Measurements from ENCODE around the gene C4orf54.

The C4orf54 gene

DNA sequence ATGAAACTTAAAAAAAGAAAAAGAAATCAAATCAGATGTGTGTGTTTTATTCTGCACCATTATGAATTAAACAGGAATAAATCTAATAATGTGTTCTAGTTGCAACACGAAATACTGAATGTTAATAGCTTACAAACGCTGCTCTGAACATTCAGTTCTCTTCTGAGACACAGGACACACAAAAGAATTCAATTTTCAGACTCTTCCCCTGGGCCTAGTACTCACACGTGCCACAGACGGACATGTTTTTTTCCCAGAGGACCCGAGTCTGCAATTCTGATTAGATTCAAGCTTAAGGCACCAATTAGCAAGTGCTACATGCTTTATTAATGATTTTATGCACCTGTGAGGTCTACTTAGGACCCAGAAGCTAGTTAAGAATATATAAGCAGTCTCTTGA, 20.5 kb downstream of the C4orf54 start:
- TF ChIP-seq, protein P1, sequence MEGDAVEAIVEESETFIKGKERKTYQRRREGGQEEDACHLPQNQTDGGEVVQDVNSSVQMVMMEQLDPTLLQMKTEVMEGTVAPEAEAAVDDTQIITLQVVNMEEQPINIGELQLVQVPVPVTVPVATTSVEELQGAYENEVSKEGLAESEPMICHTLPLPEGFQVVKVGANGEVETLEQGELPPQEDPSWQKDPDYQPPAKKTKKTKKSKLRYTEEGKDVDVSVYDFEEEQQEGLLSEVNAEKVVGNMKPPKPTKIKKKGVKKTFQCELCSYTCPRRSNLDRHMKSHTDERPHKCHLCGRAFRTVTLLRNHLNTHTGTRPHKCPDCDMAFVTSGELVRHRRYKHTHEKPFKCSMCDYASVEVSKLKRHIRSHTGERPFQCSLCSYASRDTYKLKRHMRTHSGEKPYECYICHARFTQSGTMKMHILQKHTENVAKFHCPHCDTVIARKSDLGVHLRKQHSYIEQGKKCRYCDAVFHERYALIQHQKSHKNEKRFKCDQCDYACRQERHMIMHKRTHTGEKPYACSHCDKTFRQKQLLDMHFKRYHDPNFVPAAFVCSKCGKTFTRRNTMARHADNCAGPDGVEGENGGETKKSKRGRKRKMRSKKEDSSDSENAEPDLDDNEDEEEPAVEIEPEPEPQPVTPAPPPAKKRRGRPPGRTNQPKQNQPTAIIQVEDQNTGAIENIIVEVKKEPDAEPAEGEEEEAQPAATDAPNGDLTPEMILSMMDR (IDR thresholded peaks at IDR 0.05; ENCODE audit: low read depth, low read length) = no peak
- H3K4me3 ChIP-seq (ENCODE audit: low read depth, low read length) = no peak overlapping the region

- no peak overlapping the region for H3K4me3 ChIP-seq (ENCODE audit: low read depth, low read length)
- TF ChIP-seq, protein P1 (IDR thresholded peaks at IDR 0.05; ENCODE audit: low read depth, low read length) = no peak
Observed at GRCh38 chr4:99636422-99636821, 21.2 kb downstream of the C4orf54 start.

DNA sequence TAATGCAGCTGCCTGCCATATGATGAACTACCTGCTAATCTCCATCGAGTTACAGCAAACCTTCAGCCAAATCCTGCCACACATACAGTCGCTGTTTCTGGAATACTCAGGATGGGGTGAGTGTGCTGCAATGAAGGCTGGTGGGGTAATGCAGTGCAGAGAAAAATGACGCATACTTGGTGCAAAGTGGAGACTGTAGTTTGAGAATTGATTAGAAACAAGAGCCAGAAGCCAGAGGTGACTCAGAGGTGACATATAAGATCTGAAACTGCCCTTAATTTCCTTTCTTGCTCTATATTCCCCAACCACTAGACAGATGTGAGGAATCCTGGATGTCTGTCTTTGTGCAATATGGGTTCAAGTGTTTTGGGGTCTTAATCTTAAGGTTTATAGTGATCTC, 22.0 kb downstream of the C4orf54 start:
- TF ChIP-seq, protein P1 (IDR thresholded peaks at IDR 0.05; ENCODE audit: low read depth, low read length) = no peak
- no peak overlapping the region for H3K4me3 ChIP-seq (ENCODE audit: low read depth, low read length)

DNA sequence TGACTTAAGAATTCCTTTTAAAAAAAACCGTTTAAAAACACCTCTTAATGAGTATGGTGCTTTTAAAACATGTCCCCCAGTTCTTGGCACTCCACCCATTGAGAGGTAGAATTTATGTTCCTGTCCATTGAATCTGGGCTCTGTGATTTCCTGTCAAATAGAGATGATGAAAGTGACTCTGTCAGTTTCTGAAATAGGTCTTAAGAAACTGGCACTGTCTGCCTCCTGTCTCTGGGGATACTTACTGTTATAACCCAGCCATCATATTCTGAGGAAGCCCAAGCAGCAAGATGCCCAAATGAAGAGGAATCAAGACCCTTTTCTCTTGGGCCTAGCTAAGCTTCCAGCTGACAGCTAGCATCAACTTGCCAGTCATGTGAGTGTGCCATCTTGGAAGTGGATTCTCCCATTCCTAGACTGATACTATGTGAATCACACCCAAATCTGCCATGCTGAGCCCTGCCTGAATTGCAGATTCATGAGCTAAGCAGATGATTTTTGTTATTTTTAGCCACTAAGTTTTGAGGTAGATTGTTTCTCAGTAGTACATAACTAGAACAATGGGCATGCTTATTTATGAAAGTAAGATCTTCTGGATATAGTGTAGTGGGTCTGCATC, 22.8 kb downstream of the C4orf54 start:
- no peak overlapping the region for H3K4me3 ChIP-seq (ENCODE audit: low read depth, low read length)
- TF ChIP-seq, protein P1 (IDR thresholded peaks at IDR 0.05; ENCODE audit: low read depth, low read length) = no peak

DNA sequence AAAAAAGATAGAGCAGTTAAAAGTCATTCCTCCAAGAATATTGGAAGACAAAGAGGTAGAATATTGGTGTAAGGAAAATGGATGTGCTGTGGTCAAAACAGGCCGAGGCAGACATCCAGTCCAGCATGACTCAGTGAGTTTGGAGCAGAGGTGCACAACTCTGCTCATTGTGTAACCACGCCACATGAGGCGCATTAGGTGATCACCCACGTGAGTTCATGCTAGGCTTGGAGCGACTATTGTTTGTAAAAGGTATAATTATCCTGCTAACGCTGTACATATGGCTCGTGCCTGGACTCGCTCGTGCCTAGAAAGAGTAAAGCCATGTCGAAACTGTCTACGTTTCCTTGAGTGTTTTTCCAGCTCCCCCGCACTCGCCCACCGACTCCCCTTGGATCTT, 23.9 kb downstream of the C4orf54 start:
- TF ChIP-seq, protein P1 (IDR thresholded peaks at IDR 0.05; ENCODE audit: low read depth, low read length) = no peak
- H3K4me3 ChIP-seq (ENCODE audit: low read depth, low read length) = no peak overlapping the region

GRCh38 chr4:99630857-99631360, 26.7 kb downstream of the C4orf54 start:
- TF ChIP-seq, protein P1 (IDR thresholded peaks at IDR 0.05; ENCODE audit: low read depth, low read length) = no peak
- H3K4me3 ChIP-seq (ENCODE audit: low read depth, low read length) = no peak overlapping the region

- TF ChIP-seq, protein P1 (IDR thresholded peaks at IDR 0.05; ENCODE audit: low read depth, low read length) = no peak
- H3K4me3 ChIP-seq (ENCODE audit: low read depth, low read length) = no peak overlapping the region
Observed at GRCh38 chr4:99629962-99630554, 27.6 kb downstream of the C4orf54 start.
